K562 (cell line): Measurements from ENCODE around the gene FIBP. TPM values are rescaled to one million over a fixed set of nuclear protein-coding genes. Genes with fewer than 3 reads are reported as not detected.

ENCODE experiments used
- ATAC-seq: fragments of 200-7000 bp; cut with Tn5 transposase; 3 replicates; pipeline ENCODE4 v1.9.1; 2020; ENCODE audit warnings: moderate library complexity
- BruUV-seq: library from RNA; stranded (reverse); fragments of 400-500 nt; replicated peaks from 2 replicates; lab custom pipeline; 2021; lab: Mats Ljungman, UMichigan
- CTCF ChIA-PET: fragments of 300-600 bp; formaldehyde crosslinking; extraction: SDS; loops from one replicate; lab custom pipeline; 2021; ENCODE audit warnings: low intra/inter-chr PET ratio; lab: Yijun Ruan, JAX
- POLR2A ChIA-PET: fragments of 300-600, 350-650 bp; sonication (Branson Sonifier 250); formaldehyde crosslinking; extraction: SDS; loops from one replicate; lab custom pipeline; 2021; ENCODE audit warnings: antibody characterized with exemption, inconsistent platforms; lab: Yijun Ruan, JAX
- DNase-seq, 4 experiments: peaks; one replicate each; pipeline versions ENCODE4 v3.0.0 to v3.0.0-alpha.2; 2011 to 2018; ENCODE audit warnings: low spot score in 3 of 4, mixed read lengths in 3 of 4; ENCODE audit errors: extremely low read depth in 1 of 4
- FAIRE-seq: peaks from 2 replicates; lab custom pipeline; 2011; peaks lifted over from hg19 to GRCh38; lab: Jason Lieb, UNC
- H2AFZ ChIP-seq: 2 replicates; pipeline ENCODE4 v1.6.0; 2011; ENCODE audit warnings: low read depth, low read length, control low read depth, inconsistent platforms
- H3K27ac ChIP-seq: fragments of 200-600 bp; 3 replicates; pipeline ENCODE4 v1.8.0; 2011; ENCODE audit warnings: low read depth, mild to moderate bottlenecking, control low read depth, inconsistent platforms, low read length, moderate library complexity, mixed read lengths; ENCODE audit errors: extremely low read depth
- H3K27me3 ChIP-seq, 2 experiments: fragments of 300-600 bp in 1 of 2; 2 replicates in 1 of 2; 3 replicates in 1 of 2; pipeline versions ENCODE4 v1.6.0 to v1.8.0; 2011; ENCODE audit warnings: inconsistent platforms in 2 of 2, low read length in 2 of 2, mild to moderate bottlenecking in 1 of 2, mixed read lengths in 1 of 2, moderate library complexity in 1 of 2; ENCODE audit not compliant: control insufficient read depth in 2 of 2, insufficient read depth in 2 of 2
- H3K36me3 ChIP-seq: fragments of 300-600 bp; 3 replicates; pipeline ENCODE4 v1.8.0; 2011; ENCODE audit warnings: mild to moderate bottlenecking, low read length, inconsistent platforms; ENCODE audit not compliant: control insufficient read depth, insufficient read depth
- H3K4me1 ChIP-seq, 2 experiments: fragments of 200-600 bp in 1 of 2; replicated peaks in 1 of 2; 2 replicates in 1 of 2; 3 replicates in 1 of 2; pipeline versions ENCODE4 v1.5.1 to v1.8.0; 2011; ENCODE audit warnings: inconsistent platforms in 2 of 2, low read length in 2 of 2, mild to moderate bottlenecking in 1 of 2, mixed read lengths in 1 of 2, moderate library complexity in 1 of 2; ENCODE audit not compliant: control insufficient read depth in 2 of 2, insufficient read depth in 2 of 2
- H3K4me2 ChIP-seq: 2 replicates; pipeline ENCODE4 v1.6.1; 2011; ENCODE audit warnings: low read length, control low read depth, inconsistent platforms, mixed read lengths; ENCODE audit not compliant: insufficient read depth
- H3K4me3 ChIP-seq: fragments of 200-600 bp; sonication (generic), shearing (Covaris generic); 2 replicates; pipeline ENCODE4 v1.5.1; 2016; ENCODE audit warnings: control low read depth, inconsistent platforms
- H3K79me2 ChIP-seq: fragments of 200-600 bp; 3 replicates; pipeline ENCODE4 v1.8.0; 2011; ENCODE audit warnings: low read length, inconsistent platforms; ENCODE audit not compliant: control insufficient read depth, insufficient read depth
- H3K9ac ChIP-seq, 2 experiments: 2 replicates each; pipeline versions ENCODE4 v1.6.0 to v1.6.1; 2011; ENCODE audit warnings: low read depth in 2 of 2, low read length in 2 of 2, control low read depth in 1 of 2, inconsistent platforms in 1 of 2, mild to moderate bottlenecking in 1 of 2, mixed read lengths in 1 of 2; ENCODE audit not compliant: insufficient read depth in 1 of 2
- H3K9me1 ChIP-seq: one replicate; pipeline ENCODE4 v1.6.0; 2011; ENCODE audit warnings: inconsistent platforms, mild to moderate bottlenecking, low read length, moderate library complexity; ENCODE audit not compliant: control insufficient read depth, insufficient read depth
- H3K9me3 ChIP-seq: replicated peaks from 2 replicates; pipeline ENCODE4 v1.5.1; 2011; ENCODE audit warnings: low read depth, low read length, inconsistent platforms; ENCODE audit not compliant: control insufficient read depth, insufficient read depth
- H4K20me1 ChIP-seq: replicated peaks from 2 replicates; pipeline ENCODE4 v1.6.1; 2011; ENCODE audit warnings: low read length, inconsistent platforms, mixed read lengths; ENCODE audit not compliant: control insufficient read depth, insufficient read depth
- AFF1 ChIP-seq, 2 experiments: fragments of 450-650 bp; IDR thresholded peaks; 2 replicates each; pipeline ENCODE4 v1.6.1; 2018; ENCODE audit warnings: mild to moderate bottlenecking in 2 of 2, low read depth in 1 of 2; ENCODE audit not compliant: partially characterized antibody in 2 of 2
- BRF1 ChIP-seq: IDR thresholded peaks from 3 replicates; pipeline ENCODE4 v1.6.1; 2011; ENCODE audit warnings: borderline replicate concordance, mild to moderate bottlenecking; ENCODE audit not compliant: insufficient read length; ENCODE audit errors: extremely low read depth
- FOS ChIP-seq: IDR thresholded peaks from 3 replicates; pipeline ENCODE4 v1.6.1; 2011; ENCODE audit not compliant: insufficient read length; ENCODE audit errors: extremely low read depth
- KAT8 ChIP-seq: fragments of 450-650 bp; IDR thresholded peaks from 2 replicates; pipeline ENCODE4 v1.6.1; 2016; ENCODE audit warnings: low read depth, mild to moderate bottlenecking
- KDM4B ChIP-seq, 2 experiments: fragments of 450-650 bp in 1 of 2; sonication (generic) in 1 of 2; IDR thresholded peaks; 2 replicates each; pipeline ENCODE4 v1.6.1; 2016 to 2017; ENCODE audit warnings: borderline replicate concordance in 2 of 2, antibody characterized with exemption in 1 of 2, low read depth in 1 of 2, mild to moderate bottlenecking in 1 of 2
- MNT ChIP-seq, 2 experiments: fragments of 450-650 bp; conservative IDR thresholded peaks; 2 replicates each; pipeline ENCODE4 v1.6.1; 2017; ENCODE audit warnings: mild to moderate bottlenecking in 2 of 2, moderate library complexity in 2 of 2
- NFATC3 ChIP-seq: fragments of 450-650 bp; IDR thresholded peaks from 2 replicates; pipeline ENCODE4 v1.6.1; 2017; ENCODE audit warnings: mild to moderate bottlenecking
- RBM15 ChIP-seq: fragments of 200-400 bp; formaldehyde crosslinking; IDR thresholded peaks from 2 replicates; pipeline ENCODE4 v1.6.1; 2018; ENCODE audit warnings: mild to moderate bottlenecking, low read length, moderate library complexity; ENCODE audit not compliant: insufficient read depth
- SAP30 ChIP-seq: fragments of 200-600 bp; sonication (generic); IDR thresholded peaks from 2 replicates; pipeline ENCODE4 v1.6.1; 2012; ENCODE audit warnings: borderline replicate concordance, low read depth, mild to moderate bottlenecking, moderate library complexity, low read length, control low read depth, inconsistent platforms; ENCODE audit not compliant: insufficient read depth, poor library complexity, severe bottlenecking
- ZNF175 ChIP-seq: fragments of 200-800 bp; sonication (Bioruptor generic); IDR thresholded peaks from 2 replicates; pipeline ENCODE4 v1.6.1; 2016; ENCODE audit warnings: low read depth, mild to moderate bottlenecking, missing genetic modification characterization, missing compliant biosample characterization
- ZNF780A ChIP-seq: fragments of 250-450 bp; sonication (Bioruptor Pico); IDR thresholded peaks from 2 replicates; pipeline ENCODE4 v1.5.0; 2021; ENCODE audit warnings: mild to moderate bottlenecking
- WGBS: fragments of 100-300 bp; shearing (Covaris generic); methylation state at CpG from one replicate; pipeline ENCODE4 v1.1.6; 2016; ENCODE audit warnings: low coverage, mixed read lengths; ENCODE audit not compliant: insufficient coverage; ENCODE audit errors: missing lambda C conversion rate; 5-methylcytosine and 5-hydroxymethylcytosine counted together
- in situ Hi-C: fragments of 300-500 bp; cut with MboI; formaldehyde crosslinking; loops from 4 replicates; pipeline ENCODE4 v1.15.0; 2018; ENCODE audit warnings: inconsistent platforms, mixed read lengths
- intact Hi-C: fragments of 100-400 bp; cut with micrococcal nuclease; formaldehyde crosslinking; loops from 2 replicates; pipeline ENCODE4 v1.14.2; 2022
- polyA plus RNA-seq, 8 experiments: library from polyadenylated mRNA; depleted of rRNA in 4 of 8; stranded (reverse) in 5 of 8; unstranded in 3 of 8; fragments of >200 nt; fragmentation: Nextera tagmentation in 2 of 8; fragmentation: Illumina TruSeq in 1 of 8; extraction: Ambion mirVana in 2 of 8; extraction: Trizol in 1 of 8; gene quantifications; 2 replicates each; pipeline versions ENCODE4 v1.2.1 to v1.2.3, GENCODE V29; 2011 to 2014; ENCODE audit warnings: inconsistent platforms in 1 of 8, missing spikeins in 1 of 8
- total RNA-seq, 7 experiments: library from RNA; depleted of rRNA in 6 of 7; stranded (reverse); fragments of >200 nt in 6 of 7; fragmentation: Illumina TruSeq in 2 of 7; extraction: Trizol in 2 of 7; gene quantifications; 2 replicates each; pipeline versions ENCODE4 v1.2.1 to v1.2.3, GENCODE V29; 2011 to 2021; ENCODE audit warnings: low replicate concordance in 1 of 7
- TF ChIP-seq, protein P1 (sequence below): conservative IDR thresholded peaks from 2 replicates; pipeline ENCODE4 v1.6.1; 2011; ENCODE audit warnings: low read depth, mild to moderate bottlenecking, low read length; ENCODE audit not compliant: control insufficient read depth

FIBP gene
- total and polyA plus RNA-seq, 9 of the 15 experiments (the other 6 are each of a cell fraction or from before 2014, with no cell fraction given), result 41.2 to 79.2 (median 48.6) TPM

DNA sequence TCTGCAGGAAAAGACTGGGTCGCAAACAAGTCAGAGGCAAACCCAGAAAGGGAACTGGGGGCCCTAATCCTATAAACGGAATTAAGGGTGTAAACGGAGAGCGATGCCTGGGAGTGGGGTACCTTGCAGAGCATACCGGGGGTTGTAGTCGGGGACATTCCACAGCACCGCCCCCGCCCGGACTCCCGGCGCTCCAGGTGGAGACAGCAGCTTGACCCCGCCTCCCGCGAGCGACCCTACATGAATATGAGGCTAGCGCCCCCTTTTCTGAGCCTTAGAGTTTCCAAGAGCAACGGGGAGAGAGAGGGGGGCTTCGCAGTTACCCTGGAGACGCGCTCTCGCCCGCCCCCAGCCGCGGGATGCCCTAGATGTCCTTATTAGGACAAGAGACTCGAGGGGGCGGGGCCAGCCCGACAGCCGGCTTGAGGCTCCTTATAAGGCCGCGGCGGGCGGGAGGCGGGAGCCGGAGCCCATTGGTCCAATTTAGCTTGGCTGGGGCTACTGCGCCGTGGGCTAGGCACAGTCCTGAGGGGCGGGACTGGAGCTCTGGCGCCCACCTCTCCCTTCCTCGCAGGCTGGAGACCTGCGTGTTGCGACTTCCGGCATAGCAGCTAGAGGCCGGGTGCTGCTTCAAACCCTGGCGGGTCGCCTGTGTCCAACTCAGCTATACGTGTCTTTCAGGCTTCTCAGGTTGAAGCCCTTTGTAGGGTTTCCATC is 29.0 kb downstream of the FIBP start:
- Histone ChIP-seq H3K9ac (peak overlapping the region; percentile 99 to 100), H3K27ac (peak overlapping the region; percentile 96), H3K27me3 (no peaks in the 10 kb centered on the region; a peak in 1 of 5 replicates), H3K4me2 (peak overlapping the region; percentile 95), H3K36me3 (peaks cover 57% of the 10 kb centered on the region), H2AFZ (peak overlapping the region; percentile 69), H3K79me2 (peaks cover 63% of the 10 kb centered on the region), H3K9me1 (peaks cover 11% of the 10 kb centered on the region), H4K20me1 (peaks cover 22% of the 10 kb centered on the region), H3K4me1 (peaks cover 14 to 72% of the 10 kb centered on the region in 2 experiments), H3K9me3 (no peaks in the 10 kb centered on the region), H3K4me3 (peak overlapping the region; percentile 95)
- in situ Hi-C loops, result no loop called here
- POLR2A ChIA-PET, result interaction anchor here (0.6 to 5.6 kb wide), 38 partner anchors 10 to 738 kb away, joined by 3 to 151 read pairs (median 4); partner anchors contain the start of genes AP5B1, BANF1, CCDC85B and EIF1AD
- under 1% methylated on average over 41 of the region's 46 CpGs for WGBS
- BruUV-seq, result no TSS peak
- CTCF ChIA-PET, result interaction anchor here (0.9 to 1.1 kb wide), 2 partner anchors 41 to 130 kb away, joined by 3 read pairs; no protein-coding TSS in a partner anchor
- ATAC-seq (peak; percentile 80), DNase-seq (peak; percentile 82 to 100 (median 89)), FAIRE-seq (peak; percentile 90)
- intact Hi-C loops, result loop anchor here (5.0 kb wide), 1 partner anchor 43 kb away; the partner anchor contains the start of gene FOSL1
- TF ChIP-seq, protein P1, sequence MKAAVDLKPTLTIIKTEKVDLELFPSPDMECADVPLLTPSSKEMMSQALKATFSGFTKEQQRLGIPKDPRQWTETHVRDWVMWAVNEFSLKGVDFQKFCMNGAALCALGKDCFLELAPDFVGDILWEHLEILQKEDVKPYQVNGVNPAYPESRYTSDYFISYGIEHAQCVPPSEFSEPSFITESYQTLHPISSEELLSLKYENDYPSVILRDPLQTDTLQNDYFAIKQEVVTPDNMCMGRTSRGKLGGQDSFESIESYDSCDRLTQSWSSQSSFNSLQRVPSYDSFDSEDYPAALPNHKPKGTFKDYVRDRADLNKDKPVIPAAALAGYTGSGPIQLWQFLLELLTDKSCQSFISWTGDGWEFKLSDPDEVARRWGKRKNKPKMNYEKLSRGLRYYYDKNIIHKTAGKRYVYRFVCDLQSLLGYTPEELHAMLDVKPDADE, result peak; percentile 61; the same call in 1 of the 2 replicates
- TF ChIP-seq FOS, result no peak
- TF ChIP-seq ZNF175 (CRISPR knock-in tag), result peak; percentile 98
- no peak for TF ChIP-seq NFATC3
- TF ChIP-seq MNT (conservative IDR thresholded peaks at IDR 0.05), result peak in 1 of 2 experiments; percentile 42; a peak in 2 of 4 replicates
- TF ChIP-seq AFF1 (IDR thresholded peaks at IDR 0.05; ENCODE audit: low read depth in 1 of 2, partially characterized antibody in 2 of 2), result peak in 1 of 2 experiments; percentile 58
- 0 out of 4 replicates have a peak, but pooled peaks of 1 of the 2 experiments have one; percentile 27 for TF ChIP-seq KDM4B (IDR thresholded peaks at IDR 0.05; ENCODE audit: borderline replicate concordance in 2 of 2, low read depth in 1 of 2)
- TF ChIP-seq KAT8, result no peak
- no peak for TF ChIP-seq BRF1
- no peak for TF ChIP-seq ZNF780A
- no peak for TF ChIP-seq RBM15
- no peak for TF ChIP-seq SAP30
